HG03439 (cell line): ENCODE data around the gene INAFM2.

Source experiments
- ATAC-seq: cut with Tn5 transposase; IDR thresholded peaks from one replicate; pipeline ENCODE4 v1.9.1; 2021; ENCODE audit warnings: mild to moderate bottlenecking, moderate library complexity; ENCODE audit not compliant: unreplicated experiment

Gene INAFM2

DNA sequence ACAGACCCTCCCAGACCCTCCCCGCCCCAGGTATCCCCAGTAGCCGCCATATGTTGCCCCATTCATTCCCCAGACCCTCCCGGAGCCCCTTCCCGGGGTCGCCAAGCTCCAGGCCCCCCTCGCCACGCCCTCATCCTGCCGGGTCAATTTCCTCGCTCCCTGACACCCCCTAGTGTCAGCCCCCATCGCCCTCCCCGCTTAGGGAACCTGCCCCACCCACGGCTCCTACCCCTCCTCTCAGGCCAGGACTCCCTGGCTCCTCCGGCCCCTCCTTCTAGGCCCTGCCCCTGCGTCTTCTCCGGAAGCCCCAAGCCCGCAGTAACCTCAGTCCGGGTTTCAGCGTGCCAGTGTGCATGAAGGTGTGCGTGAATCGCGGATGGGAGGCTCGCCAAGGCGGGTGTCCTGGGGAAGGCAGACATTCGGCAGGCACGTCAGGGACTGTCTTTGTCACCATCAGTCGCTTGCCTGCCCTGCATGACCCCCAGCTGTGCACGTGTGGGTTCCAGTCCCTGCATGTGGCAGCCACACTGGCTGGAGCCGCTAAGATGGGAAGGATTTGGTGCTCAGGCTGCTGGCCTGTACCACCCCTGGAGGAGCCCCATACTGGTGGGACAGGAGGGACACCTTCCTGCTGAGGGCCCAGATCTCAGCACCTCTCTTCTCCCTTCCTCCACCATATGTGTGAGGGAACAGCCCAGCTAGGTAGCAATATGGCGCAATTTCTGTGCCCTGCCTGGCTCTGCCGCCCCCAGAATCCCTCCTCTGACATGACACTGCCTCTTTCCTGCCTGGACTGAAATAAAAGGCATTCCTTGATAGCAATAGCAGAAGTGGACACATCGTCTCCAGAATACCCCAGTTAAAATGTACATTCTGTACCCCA lies 35.2 kb downstream of the INAFM2 start:
- peak; percentile 21 for ATAC-seq

DNA sequence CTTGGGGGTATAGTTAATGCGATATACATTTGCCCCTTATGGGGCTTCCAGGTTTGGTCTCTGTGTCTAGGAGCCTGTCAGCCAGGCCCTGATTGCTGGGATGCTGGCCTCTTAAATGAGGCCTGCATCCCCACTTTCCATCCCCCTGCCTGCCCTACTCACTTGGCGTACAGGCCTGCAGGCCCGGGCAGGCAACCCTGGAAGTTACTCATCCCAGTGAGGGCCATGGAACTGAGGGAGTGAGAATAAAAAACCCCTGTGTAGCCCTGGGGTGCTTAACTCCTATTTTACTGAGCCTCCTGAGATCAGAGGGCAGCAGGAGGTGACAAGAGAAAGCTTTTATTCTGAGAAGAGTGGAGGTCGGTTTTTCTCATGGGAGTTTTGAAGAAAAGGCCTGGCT lies 36.5 kb downstream of the INAFM2 start:
- no peak for ATAC-seq

DNA sequence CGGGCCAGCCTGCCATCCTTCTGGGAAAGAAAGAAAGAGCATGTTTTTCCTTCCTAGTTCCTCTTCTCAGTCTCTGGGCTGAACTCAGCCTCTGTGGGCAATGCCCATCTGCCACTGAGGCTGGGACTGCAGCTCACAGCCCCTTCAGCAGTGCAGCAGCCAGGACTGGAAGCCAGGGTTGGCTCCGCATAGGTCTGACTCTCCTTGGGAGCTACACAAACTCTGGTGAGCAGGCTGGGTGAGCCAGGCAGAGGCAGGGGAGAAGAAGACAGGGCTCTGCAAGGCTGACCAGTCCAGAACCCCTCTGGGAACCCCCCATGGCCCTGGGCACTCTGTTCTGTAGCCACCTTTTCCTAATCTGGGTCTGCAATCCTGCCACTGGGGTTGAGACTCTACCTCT lies 38.1 kb downstream of the INAFM2 start:
- ATAC-seq: no peak

DNA sequence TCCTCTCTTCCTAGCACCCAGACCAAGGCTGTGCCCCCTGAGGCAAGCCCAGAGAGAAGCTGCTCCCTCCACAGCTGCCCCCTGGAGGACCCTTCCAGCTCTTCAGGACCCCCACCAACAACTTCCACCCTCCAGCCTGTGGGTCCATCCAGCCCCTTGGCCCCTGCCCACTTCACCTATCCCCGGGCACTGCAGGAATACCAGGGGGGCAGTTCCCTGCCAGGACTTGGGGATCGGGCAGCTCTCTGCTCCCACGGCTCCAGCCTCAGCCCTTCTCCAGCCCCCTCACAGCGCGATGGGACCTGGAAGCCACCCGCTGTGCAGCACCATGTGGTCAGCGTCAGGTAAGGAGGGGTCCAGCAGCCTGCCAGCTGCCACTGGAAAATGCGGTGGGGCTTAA lies 40.1 kb downstream of the INAFM2 start:
- no peak for ATAC-seq

DNA sequence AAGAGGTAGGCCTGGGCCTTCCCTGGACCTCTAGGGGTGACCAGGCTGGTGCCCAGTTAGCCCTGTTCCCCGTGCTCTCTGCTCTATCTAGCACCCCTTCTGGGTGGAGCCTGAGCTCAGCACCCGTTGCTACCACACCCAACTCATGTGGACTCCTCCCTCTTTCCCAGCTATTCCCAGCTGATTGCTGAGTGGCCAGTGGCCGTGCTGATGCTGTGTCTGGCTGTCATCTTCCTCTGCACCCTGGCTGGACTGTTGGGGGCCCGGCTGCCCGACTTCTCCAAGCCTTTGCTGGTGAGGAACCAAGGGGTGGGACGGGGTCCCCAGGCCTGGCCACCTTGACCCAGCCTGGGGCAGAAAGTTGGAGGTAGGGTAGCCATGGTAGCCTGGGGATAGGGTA lies 40.8 kb downstream of the INAFM2 start:
- no peak for ATAC-seq

DNA sequence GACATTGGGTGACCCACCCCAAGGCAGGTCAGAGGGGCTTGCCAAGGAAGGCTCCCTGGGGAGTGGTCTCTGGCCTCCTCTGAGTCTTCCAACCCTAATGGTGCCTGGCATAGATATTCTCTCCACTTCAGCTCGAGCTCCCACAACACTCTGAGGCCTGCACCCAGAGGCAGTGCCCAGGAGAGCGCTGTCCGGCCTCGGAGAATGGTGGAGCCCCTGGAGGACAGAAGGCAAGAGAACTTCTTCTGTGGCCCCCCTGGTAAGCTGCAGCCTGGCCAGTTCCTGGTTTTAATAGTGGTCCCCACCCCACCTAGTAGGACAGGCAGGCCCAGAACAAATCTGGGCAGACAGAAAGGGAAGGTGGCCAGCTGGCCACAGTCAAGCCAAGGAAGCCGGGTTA lies 41.5 kb downstream of the INAFM2 start:
- ATAC-seq: no peak

DNA sequence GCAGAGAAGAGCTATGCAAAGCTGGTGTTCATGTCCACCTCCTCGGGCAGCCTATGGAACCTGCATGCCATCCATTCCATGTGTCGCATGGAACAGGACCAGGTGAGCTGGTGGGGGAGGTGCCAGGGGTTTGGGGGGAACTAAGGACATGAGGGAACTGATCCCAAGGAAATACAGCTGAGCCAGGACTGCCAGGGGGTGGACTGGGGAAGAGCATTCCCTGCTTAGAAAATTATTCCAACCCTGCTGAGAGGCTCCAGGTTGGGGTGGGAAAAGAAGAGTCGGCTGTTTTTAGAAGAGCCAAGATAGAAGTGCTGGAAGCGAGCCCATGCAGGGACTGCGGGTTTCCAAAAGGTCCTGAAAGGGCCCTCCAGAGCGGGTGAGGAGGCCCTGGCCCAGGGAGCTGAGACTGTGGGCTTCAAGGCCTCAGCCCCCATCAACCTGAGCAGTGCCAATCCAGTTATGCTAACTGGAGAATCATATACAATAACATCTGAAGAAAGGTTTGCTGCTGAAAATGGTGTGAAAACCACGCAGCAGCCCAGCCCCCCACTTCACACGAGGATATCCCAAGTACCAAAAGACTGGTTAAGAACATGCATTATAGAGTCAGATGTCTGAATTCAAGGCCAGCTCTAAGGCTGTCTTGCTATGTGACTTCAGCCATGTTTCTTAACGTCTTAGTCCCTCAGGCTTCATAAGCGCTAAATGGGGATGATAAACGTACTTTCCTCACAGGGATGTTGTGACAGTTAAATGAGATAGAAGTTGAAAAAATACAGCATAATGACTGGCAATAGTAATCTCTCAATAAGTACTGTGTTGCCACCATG lies 42.3 kb downstream of the INAFM2 start:
- ATAC-seq: no peak

DNA sequence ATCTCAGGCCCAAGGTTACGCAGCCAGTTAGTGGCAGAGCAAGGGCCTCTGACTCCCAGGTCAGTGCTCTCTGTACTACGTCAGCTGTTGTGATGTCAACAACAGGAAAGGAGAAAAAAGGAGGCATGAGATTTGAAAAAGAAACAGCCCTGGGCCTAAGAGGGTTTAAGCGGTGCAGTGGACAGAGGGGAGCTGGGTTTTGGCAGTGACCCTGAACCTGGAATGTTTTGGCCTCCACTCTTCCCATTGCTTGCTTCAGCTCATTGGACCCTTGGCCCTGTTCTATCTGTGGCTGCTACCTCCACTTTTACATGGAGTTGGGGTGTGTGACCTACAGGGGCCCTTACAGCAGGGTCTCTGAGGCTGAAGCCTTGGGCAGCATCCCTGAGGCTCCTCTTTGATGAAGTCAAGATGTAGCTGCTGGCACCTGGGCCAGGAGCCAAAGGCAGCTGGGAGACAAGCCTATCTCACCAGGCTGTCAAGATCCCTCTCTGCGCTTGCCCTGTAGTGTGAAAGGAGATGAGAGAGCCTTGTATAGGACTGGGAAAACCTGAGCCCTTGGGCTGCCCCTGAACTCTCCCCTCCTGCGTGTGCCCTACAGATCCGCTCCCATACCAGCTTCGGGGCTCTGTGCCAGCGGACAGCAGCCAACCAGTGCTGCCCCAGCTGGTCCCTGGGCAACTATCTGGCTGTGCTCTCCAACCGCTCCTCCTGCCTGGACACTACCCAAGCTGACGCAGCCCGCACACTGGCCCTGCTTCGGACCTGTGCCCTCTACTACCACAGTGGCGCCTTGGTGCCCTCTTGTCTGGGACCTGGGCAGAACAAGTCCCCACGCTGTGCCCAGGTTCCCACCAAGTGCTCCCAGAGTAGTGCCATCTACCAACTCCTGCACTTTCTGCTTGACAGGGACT lies 43.2 kb downstream of the INAFM2 start:
- no peak for ATAC-seq

DNA sequence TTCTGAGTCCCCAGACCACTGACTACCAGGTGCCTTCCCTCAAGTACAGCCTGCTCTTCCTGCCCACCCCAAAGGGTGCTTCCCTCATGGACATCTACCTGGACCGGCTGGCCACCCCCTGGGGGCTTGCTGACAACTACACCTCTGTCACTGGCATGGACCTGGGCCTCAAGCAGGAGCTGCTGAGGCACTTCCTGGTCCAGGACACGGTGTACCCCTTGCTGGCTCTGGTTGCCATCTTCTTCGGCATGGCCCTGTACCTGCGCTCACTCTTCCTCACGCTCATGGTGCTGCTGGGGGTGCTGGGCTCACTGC lies 43.8 kb downstream of the INAFM2 start:
- no peak for ATAC-seq

DNA sequence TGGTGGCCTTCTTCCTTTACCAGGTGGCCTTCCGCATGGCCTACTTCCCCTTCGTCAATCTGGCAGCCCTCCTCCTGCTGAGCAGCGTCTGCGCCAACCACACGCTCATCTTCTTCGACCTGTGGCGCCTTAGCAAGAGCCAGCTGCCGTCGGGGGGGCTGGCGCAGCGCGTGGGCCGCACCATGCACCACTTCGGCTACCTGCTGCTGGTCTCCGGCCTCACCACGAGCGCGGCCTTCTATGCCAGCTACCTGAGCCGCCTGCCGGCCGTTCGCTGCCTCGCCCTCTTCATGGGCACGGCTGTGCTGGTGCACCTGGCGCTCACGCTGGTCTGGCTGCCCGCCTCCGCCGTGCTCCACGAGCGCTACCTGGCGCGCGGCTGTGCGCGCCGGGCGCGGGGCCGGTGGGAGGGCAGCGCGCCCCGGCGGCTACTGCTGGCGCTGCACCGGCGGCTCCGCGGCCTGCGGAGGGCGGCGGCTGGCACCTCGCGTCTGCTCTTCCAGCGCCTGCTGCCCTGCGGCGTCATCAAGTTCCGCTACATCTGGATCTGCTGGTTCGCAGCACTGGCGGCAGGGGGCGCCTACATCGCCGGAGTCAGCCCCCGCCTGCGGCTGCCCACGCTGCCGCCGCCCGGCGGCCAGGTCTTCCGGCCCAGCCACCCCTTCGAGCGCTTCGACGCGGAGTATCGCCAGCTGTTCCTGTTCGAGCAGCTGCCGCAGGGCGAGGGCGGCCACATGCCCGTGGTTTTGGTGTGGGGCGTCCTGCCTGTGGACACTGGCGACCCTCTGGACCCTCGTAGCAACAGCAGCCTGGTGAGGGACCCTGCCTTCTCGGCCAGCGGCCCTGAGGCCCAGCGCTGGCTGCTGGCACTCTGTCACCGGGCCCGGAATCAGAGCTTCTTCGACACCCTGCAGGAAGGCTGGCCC lies 44.5 kb downstream of the INAFM2 start:
- peak; percentile 88 for ATAC-seq

DNA sequence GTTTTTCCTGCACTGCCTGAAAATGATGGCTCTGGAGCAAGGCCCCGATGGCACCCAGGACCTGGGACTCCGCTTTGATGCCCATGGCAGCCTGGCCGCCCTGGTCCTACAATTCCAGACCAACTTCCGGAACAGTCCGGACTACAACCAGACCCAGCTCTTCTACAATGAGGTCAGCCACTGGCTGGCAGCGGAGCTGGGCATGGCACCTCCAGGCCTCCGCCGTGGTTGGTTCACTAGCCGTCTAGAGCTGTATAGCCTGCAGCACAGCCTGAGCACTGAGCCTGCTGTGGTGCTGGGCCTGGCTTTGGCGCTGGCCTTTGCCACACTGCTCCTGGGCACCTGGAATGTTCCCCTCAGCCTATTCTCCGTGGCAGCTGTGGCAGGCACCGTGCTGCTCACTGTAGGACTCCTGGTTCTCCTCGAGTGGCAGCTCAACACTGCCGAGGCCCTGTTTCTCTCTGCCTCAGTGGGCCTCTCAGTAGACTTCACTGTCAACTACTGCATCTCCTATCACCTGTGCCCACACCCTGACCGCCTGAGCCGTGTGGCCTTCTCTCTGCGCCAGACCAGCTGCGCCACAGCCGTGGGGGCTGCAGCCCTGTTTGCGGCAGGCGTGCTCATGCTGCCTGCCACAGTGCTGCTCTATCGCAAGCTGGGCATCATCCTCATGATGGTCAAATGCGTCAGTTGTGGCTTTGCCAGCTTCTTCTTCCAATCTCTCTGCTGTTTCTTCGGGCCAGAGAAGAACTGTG lies 45.4 kb downstream of the INAFM2 start:
- no peak for ATAC-seq

DNA sequence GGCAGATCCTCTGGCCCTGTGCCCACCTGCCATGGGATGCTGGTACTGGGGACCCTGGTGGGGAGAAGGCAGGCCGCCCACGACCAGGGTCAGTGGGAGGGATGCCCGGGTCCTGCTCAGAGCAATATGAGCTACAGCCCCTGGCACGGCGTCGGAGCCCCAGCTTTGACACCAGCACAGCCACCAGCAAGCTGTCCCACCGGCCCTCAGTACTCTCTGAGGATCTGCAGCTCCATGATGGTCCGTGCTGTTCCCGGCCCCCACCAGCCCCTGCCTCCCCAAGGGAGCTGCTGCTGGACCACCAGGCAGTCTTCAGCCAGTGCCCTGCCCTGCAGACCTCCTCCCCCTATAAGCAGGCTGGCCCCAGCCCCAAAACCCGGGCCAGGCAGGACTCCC lies 46.0 kb downstream of the INAFM2 start:
- ATAC-seq: no peak

DNA sequence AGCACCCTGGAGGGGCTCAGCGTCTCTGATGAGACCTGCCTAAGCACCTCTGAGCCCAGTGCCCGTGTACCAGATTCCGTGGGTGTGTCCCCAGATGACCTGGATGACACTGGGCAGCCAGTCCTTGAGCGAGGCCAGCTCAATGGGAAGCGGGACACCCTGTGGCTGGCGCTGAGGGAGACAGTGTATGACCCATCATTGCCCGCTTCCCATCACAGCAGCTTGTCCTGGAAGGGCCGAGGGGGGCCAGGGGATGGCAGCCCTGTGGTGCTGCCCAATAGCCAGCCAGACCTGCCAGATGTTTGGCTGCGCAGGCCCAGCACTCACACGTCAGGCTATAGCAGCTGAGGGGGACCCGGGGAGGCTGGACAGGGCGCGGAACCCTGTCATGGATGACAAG lies 46.5 kb downstream of the INAFM2 start:
- ATAC-seq: no peak

DNA sequence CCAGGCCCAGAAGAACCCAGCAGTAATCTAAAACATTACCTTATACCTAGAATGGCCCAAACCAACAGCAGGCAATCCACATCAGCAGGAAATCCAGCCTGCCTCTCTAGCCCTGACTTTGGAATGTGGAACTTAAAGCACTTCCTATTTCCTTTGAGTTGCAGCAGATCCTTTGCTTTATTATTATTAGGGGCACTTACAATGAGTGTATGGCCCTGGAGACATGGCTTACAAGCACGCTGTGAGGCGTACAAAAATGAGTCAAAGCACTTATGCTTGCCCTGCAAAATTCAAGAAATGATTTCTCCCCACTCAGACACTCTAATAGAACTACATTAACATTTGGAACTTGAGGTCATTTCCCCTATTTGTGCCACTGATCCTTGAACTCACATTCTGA lies 49.5 kb downstream of the INAFM2 start:
- ATAC-seq: no peak
